Stomach (tissue), 9 donors: ENCODE data around the gene ELL2. TPM values are rescaled to one million over a fixed set of nuclear protein-coding genes. Genes with fewer than 3 reads are reported as not detected.
A peak's percentile ranks its signal among the peaks of the same experiment; 100 is the strongest.

Source experiments
- DNase-seq, 2 donors: peaks; one replicate each; pipeline versions ENCODE4 v3.0.0 to v3.0.0-alpha.2; 2013 to 2019
- H3K27ac ChIP-seq, 5 donors: fragments of 200-600 bp in 4 of 5; sonication (generic) in 4 of 5; one replicate each; pipeline ENCODE4 v1.5.1; 2013 to 2019; ENCODE audit warnings: mild to moderate bottlenecking in 1 of 5, moderate library complexity in 1 of 5
- H3K27me3 ChIP-seq, 3 donors: fragments of 200-600 bp; sonication (generic); one replicate each; pipeline ENCODE4 v1.5.1; 2017 to 2019; ENCODE audit warnings: mixed run types in 1 of 3
- H3K36me3 ChIP-seq, 4 donors: fragments of 200-600 bp; sonication (generic); 1 replicate in 3 of 4; 2 replicates in 1 of 4; pipeline ENCODE4 v1.5.1; 2016 to 2019
- H3K4me1 ChIP-seq, 4 donors: fragments of 200-600 bp; sonication (generic); one replicate each; pipeline ENCODE4 v1.5.1; 2016 to 2019
- H3K4me3 ChIP-seq, 4 donors: fragments of 200-600 bp; sonication (generic) in 3 of 4; one replicate each; pipeline ENCODE4 v1.5.1; 2016 to 2019; ENCODE audit warnings: mild to moderate bottlenecking in 1 of 4
- H3K9me3 ChIP-seq, 4 donors: fragments of 200-600 bp; sonication (generic); one replicate each; pipeline ENCODE4 v1.5.1; 2016 to 2019
- CTCF ChIP-seq, 7 experiments: fragments of 450-650 bp in 4 of 7; fragments of 200-600 bp in 3 of 7; sonication (generic) in 3 of 7; IDR thresholded peaks; one replicate each; pipeline ENCODE4 v1.5.1; 2016 to 2019; ENCODE audit warnings: antibody characterized with exemption in 7 of 7, control low read depth in 2 of 7, mild to moderate bottlenecking in 1 of 7
- EP300 ChIP-seq: sonication (generic); formaldehyde crosslinking; IDR thresholded peaks from one replicate; pipeline ENCODE4 v1.6.1; 2017; ENCODE audit warnings: antibody characterized with exemption
- POLR2A ChIP-seq, 4 donors: fragments of 450-650 bp; IDR thresholded peaks; one replicate each; pipeline ENCODE4 v1.6.1; 2016; ENCODE audit warnings: antibody characterized with exemption in 4 of 4, control low read depth in 2 of 4, mild to moderate bottlenecking in 1 of 4, moderate library complexity in 1 of 4
- POLR2AphosphoS5 ChIP-seq, 3 donors: sonication (generic); formaldehyde crosslinking; IDR thresholded peaks; one replicate each; pipeline ENCODE4 v1.6.1; 2016; ENCODE audit warnings: antibody characterized with exemption in 3 of 3
- WGBS, 5 donors: extraction: QIAGEN DNeasy Blood & Tissue Kit in 3 of 5; methylation state at CpG; one replicate each; pipeline versions ENCODE4 v1.1.5 to v1.1.7; 2013 to 2018; 5-methylcytosine and 5-hydroxymethylcytosine counted together
- intact Hi-C: fragments of 100-400 bp; cut with DNase I; formaldehyde crosslinking; loops from one replicate; pipeline ENCODE4 v1.15.1; 2023; ENCODE audit warnings: low total_unique reads
- polyA plus RNA-seq, 3 donors: library from polyadenylated mRNA; stranded (reverse); fragments of 200-250 nt; gene quantifications; one replicate each; pipeline ENCODE4 v1.2.3, GENCODE V29; 2013
- total RNA-seq, 5 donors: library from RNA; depleted of rRNA; stranded (reverse); fragments of >200 nt; gene quantifications; one replicate each; pipeline versions ENCODE4 v1.1.0 to v1.2.3, GENCODE V29; 2014 to 2016
- donor health status: healthy with polysubstance abuse.
- donor health status: Bipolar disorder and iron deficiency.
- donor health status: healthy.

ELL2 gene
- total and polyA plus RNA-seq, 8 donors, result 24.7 to 279 (median 98.0) TPM

GRCh38 chr5:95884511-95884910 is 77.1 kb downstream of the ELL2 start:
- H3K4me1 ChIP-seq, result peaks cover 4 to 48% (median 20%) of the 10 kb centered on the region in 4 donors
- H3K4me3 ChIP-seq, result no peak overlapping the region
- no peak for TF ChIP-seq CTCF (IDR thresholded peaks at IDR 0.05)
- no peak for TF ChIP-seq EP300
- TF ChIP-seq POLR2AphosphoS5 (IDR thresholded peaks at IDR 0.05), result no peak
- no peak for TF ChIP-seq POLR2A (IDR thresholded peaks at IDR 0.05)
- H3K36me3 ChIP-seq, result peaks cover under 1 to 41% (median 25%) of the 10 kb centered on the region in 4 donors
- WGBS, 5 donors, result 55 to 71% (median 60%) methylated on average over 1 of the region's 1 CpG
- no peaks in the 10 kb centered on the region for H3K9me3 ChIP-seq
- H3K27me3 ChIP-seq, result no peaks in the 10 kb centered on the region
- DNase-seq, result no peak
- intact Hi-C loops, result no loop called here
- no peak overlapping the region for H3K27ac ChIP-seq

- DNase-seq, result no peak
- H3K9me3 ChIP-seq, result no peaks in the 10 kb centered on the region
- peaks cover 9 to 51% (median 24%) of the 10 kb centered on the region in 4 donors for H3K4me1 ChIP-seq
- peaks cover 0 to 36% (median 19%) of the 10 kb centered on the region in 4 donors for H3K36me3 ChIP-seq
- no peak overlapping the region for H3K4me3 ChIP-seq
- H3K27me3 ChIP-seq, result no peaks in the 10 kb centered on the region
- intact Hi-C loops, result no loop called here
- WGBS, 5 donors, result 72 to 81% (median 74%) methylated on average over 4 of the region's 4 CpGs
- peak overlapping the region in 1 of 5 donors; percentile 14 for H3K27ac ChIP-seq
- TF ChIP-seq POLR2AphosphoS5 (IDR thresholded peaks at IDR 0.05) (peak in 1 of 3 donors; percentile 2), POLR2A (IDR thresholded peaks at IDR 0.05) (no peak)
Observed at GRCh38 chr5:95884017-95884325, 77.7 kb downstream of the ELL2 start.

- H3K4me3 ChIP-seq, result no peak overlapping the region
- intact Hi-C loops, result no loop called here
- TF ChIP-seq EP300 (no peak), POLR2AphosphoS5 (IDR thresholded peaks at IDR 0.05) (peak in 1 of 3 donors; percentile 9)
- no peaks in the 10 kb centered on the region for H3K9me3 ChIP-seq
- no peak for DNase-seq
- H3K27ac ChIP-seq, result no peak overlapping the region
- WGBS, 5 donors, result 67 to 77% (median 75%) methylated on average over 4 of the region's 4 CpGs
- H3K27me3 ChIP-seq, result no peaks in the 10 kb centered on the region
- peaks cover 9 to 50% (median 29%) of the 10 kb centered on the region in 4 donors for H3K4me1 ChIP-seq
- peaks cover 0 to 30% (median 14%) of the 10 kb centered on the region in 4 donors for H3K36me3 ChIP-seq
Observed at GRCh38 chr5:95883185-95884016, 78.2 kb downstream of the ELL2 start.

- Histone ChIP-seq H3K4me3 (no peak overlapping the region), H3K4me1 (peaks cover 9 to 49% (median 31%) of the 10 kb centered on the region in 4 donors), H3K9me3 (no peaks in the 10 kb centered on the region), H3K36me3 (peaks cover 0 to 16% (median 4%) of the 10 kb centered on the region in 4 donors), H3K27me3 (no peaks in the 10 kb centered on the region), H3K27ac (peak overlapping the region in 2 of 5 donors; percentile 49 to 67)
- WGBS, 5 donors, result 42 to 76% (median 54%) methylated on average over 5 of the region's 5 CpGs
- intact Hi-C loops, result no loop called here
- TF ChIP-seq POLR2AphosphoS5 (IDR thresholded peaks at IDR 0.05) (peak in 1 of 3 donors; percentile 48), EP300 (no peak)
- no peak for DNase-seq
Observed at GRCh38 chr5:95881833-95882232, 79.8 kb downstream of the ELL2 start.

GRCh38 chr5:95880081-95880926 is 81.3 kb downstream of the ELL2 start:
- intact Hi-C loops, result no loop called here
- H3K36me3 ChIP-seq, result peaks cover 0 to 2% (median 0%) of the 10 kb centered on the region in 4 donors
- no peaks in the 10 kb centered on the region for H3K9me3 ChIP-seq
- no peak for TF ChIP-seq POLR2A (IDR thresholded peaks at IDR 0.05)
- no peak for TF ChIP-seq POLR2AphosphoS5 (IDR thresholded peaks at IDR 0.05)
- no peak for TF ChIP-seq CTCF (IDR thresholded peaks at IDR 0.05)
- no peak for TF ChIP-seq EP300
- H3K27me3 ChIP-seq, result no peaks in the 10 kb centered on the region
- no peak overlapping the region for H3K4me3 ChIP-seq
- H3K4me1 ChIP-seq, result peaks cover 9 to 42% (median 29%) of the 10 kb centered on the region in 4 donors
- DNase-seq, result no peak
- H3K27ac ChIP-seq, result no peak overlapping the region
- 83 to 90% (median 87%) methylated on average over 5 of the region's 5 CpGs for WGBS, 5 donors
